SU-DHL-6 (cell line): ENCODE data around the gene CHORDC1.

Source experiments
- H2AFZ ChIP-seq: fragments of 200-600 bp; sonication (generic); 2 replicates; pipeline ENCODE4 v1.6.1; 2014; ENCODE audit warnings: low read depth, mild to moderate bottlenecking, moderate library complexity, mixed read lengths, antibody characterized with exemption, low read length; ENCODE audit not compliant: severe bottlenecking
- H3F3A ChIP-seq: fragments of 200-600 bp; shearing (Covaris generic); 2 replicates; pipeline ENCODE4 v1.6.0; 2016; ENCODE audit warnings: antibody characterized with exemption, mild to moderate bottlenecking; ENCODE audit not compliant: insufficient read depth
- H3K27ac ChIP-seq: fragments of 200-600 bp; sonication (generic); 2 replicates; pipeline ENCODE4 v1.5.1; 2016; ENCODE audit warnings: low read depth, mild to moderate bottlenecking, low read length, moderate library complexity, mixed read lengths
- H3K27me3 ChIP-seq: fragments of 200-600 bp; sonication (generic), shearing (Covaris generic); 2 replicates; pipeline ENCODE4 v1.6.0; 2014; ENCODE audit warnings: mild to moderate bottlenecking, low read length
- H3K36me3 ChIP-seq: fragments of 200-600 bp; sonication (generic); 2 replicates; pipeline ENCODE4 v1.6.1; 2014; ENCODE audit warnings: mild to moderate bottlenecking, low read length, mixed read lengths
- H3K4me2 ChIP-seq: fragments of 300-600, 200-600 bp; shearing (Covaris generic), sonication (generic); 2 replicates; pipeline ENCODE4 v1.6.0; 2014; ENCODE audit warnings: low read length, low read depth, mild to moderate bottlenecking; ENCODE audit not compliant: poor library complexity, severe bottlenecking
- H3K4me3 ChIP-seq: fragments of 200-600 bp; sonication (generic); 2 replicates; pipeline ENCODE4 v1.5.1; 2014; ENCODE audit warnings: antibody characterized with exemption, low read length, mild to moderate bottlenecking, mixed read lengths; ENCODE audit not compliant: insufficient read depth, poor library complexity, severe bottlenecking
- H3K79me2 ChIP-seq: fragments of 200-600 bp; sonication (generic); 2 replicates; pipeline ENCODE4 v1.6.1; 2014; ENCODE audit warnings: mild to moderate bottlenecking, low read length, moderate library complexity; ENCODE audit not compliant: insufficient read depth
- H3K9ac ChIP-seq: fragments of 200-600 bp; sonication (generic); 2 replicates; pipeline ENCODE4 v1.7.0; 2014; ENCODE audit warnings: mild to moderate bottlenecking, low read length
- H3K9me2 ChIP-seq: fragments of 200-600 bp; sonication (generic); replicated peaks from 2 replicates; pipeline ENCODE4 v1.6.1; 2014; ENCODE audit warnings: low read length; ENCODE audit not compliant: insufficient read depth
- H3K9me3 ChIP-seq: fragments of 200-600 bp; sonication (generic); 2 replicates; pipeline ENCODE4 v1.6.1; 2014; ENCODE audit warnings: low read length, mixed read lengths; ENCODE audit not compliant: insufficient read depth
- H4K20me1 ChIP-seq: fragments of 200-600 bp; sonication (generic); 2 replicates; pipeline ENCODE4 v1.6.1; 2014; ENCODE audit warnings: low read depth, mild to moderate bottlenecking, antibody characterized with exemption, low read length, moderate library complexity, mixed read lengths
- CTCF ChIP-seq: fragments of 200-600 bp; sonication (generic); IDR thresholded peaks from one replicate; pipeline ENCODE4 v1.5.1; 2017; ENCODE audit warnings: antibody characterized with exemption, mild to moderate bottlenecking, low read length, moderate library complexity; ENCODE audit not compliant: insufficient read depth, poor library complexity, severe bottlenecking
- EZH2phosphoT487 ChIP-seq: fragments of 200-600 bp; sonication (generic), shearing (Covaris generic); conservative IDR thresholded peaks from 2 replicates; pipeline ENCODE4 v1.6.1; 2018; ENCODE audit warnings: mild to moderate bottlenecking, antibody characterized with exemption, low read length, moderate library complexity, mixed read lengths

Gene CHORDC1

GRCh38 chr11:90197377-90197776 is 25.5 kb downstream of the CHORDC1 start:
- no peaks in the 10 kb centered on the region for H3K9me3 ChIP-seq
- no peak overlapping the region for H3K4me3 ChIP-seq
- no peaks in the 10 kb centered on the region for H3K27me3 ChIP-seq
- H3K9ac ChIP-seq, result no peak overlapping the region
- H3K79me2 ChIP-seq, result no peaks in the 10 kb centered on the region
- H2AFZ ChIP-seq, result no peak overlapping the region
- H3K27ac ChIP-seq, result no peak overlapping the region
- H3K4me2 ChIP-seq, result no peak overlapping the region
- peaks cover 42% of the 10 kb centered on the region for H3K36me3 ChIP-seq
- no peak for TF ChIP-seq CTCF
- no peak for TF ChIP-seq EZH2phosphoT487
- H3K9me2 ChIP-seq, result no peaks in the 10 kb centered on the region
- peaks cover 11% of the 10 kb centered on the region; the same call in 1 of the 2 replicates for H3F3A ChIP-seq
- H4K20me1 ChIP-seq, result no peaks in the 10 kb centered on the region

GRCh38 chr11:90192869-90193582 is 29.8 kb downstream of the CHORDC1 start:
- Histone ChIP-seq H4K20me1 (no peaks in the 10 kb centered on the region), H3K27me3 (no peaks in the 10 kb centered on the region), H3K9ac (no peak overlapping the region), H3K9me2 (no peaks in the 10 kb centered on the region), H2AFZ (no peak overlapping the region), H3K4me3 (no peak overlapping the region), H3K36me3 (peaks cover 17% of the 10 kb centered on the region; the same call in 1 of the 2 replicates), H3K4me2 (no peak overlapping the region), H3K9me3 (no peaks in the 10 kb centered on the region), H3F3A (peaks cover 3% of the 10 kb centered on the region; the same call in 1 of the 2 replicates), H3K27ac (no peak overlapping the region), H3K79me2 (no peaks in the 10 kb centered on the region)
- TF ChIP-seq CTCF, result no peak
- no peak for TF ChIP-seq EZH2phosphoT487

- Histone ChIP-seq H3K79me2 (no peaks in the 10 kb centered on the region), H2AFZ (no peak overlapping the region), H3K9ac (no peak overlapping the region), H3K9me3 (no peaks in the 10 kb centered on the region), H3K4me2 (no peak overlapping the region), H3K4me3 (no peak overlapping the region), H3F3A (peaks cover 9% of the 10 kb centered on the region; the same call in 1 of the 2 replicates), H3K27me3 (no peaks in the 10 kb centered on the region), H3K27ac (no peak overlapping the region), H3K9me2 (no peaks in the 10 kb centered on the region), H3K36me3 (peaks cover 4% of the 10 kb centered on the region; the same call in 1 of the 2 replicates), H4K20me1 (no peaks in the 10 kb centered on the region)
- TF ChIP-seq EZH2phosphoT487 (no peak), CTCF (no peak)
Observed at GRCh38 chr11:90189011-90189410, 33.8 kb downstream of the CHORDC1 start.
